CD4-positive, alpha-beta T cell treated with Interleukin-6 at 100 ng/mL for 8 hours (primary cell): ENCODE data around the gene BRI3BP.
"Not testable (repeated sequence)": the region's sequence is repeated elsewhere in the genome, so short reads cannot be mapped to it uniquely, and the experiment has no call there.

Experiments
- DNase-seq: peaks from one replicate; pipeline ENCODE4 v3.0.0-alpha.2; 2020; ENCODE audit warnings: mixed read lengths, low spot score

BRI3BP gene

GRCh38 chr12:125068391-125068790, 74.9 kb downstream of the BRI3BP start:
- no peak for DNase-seq

- DNase-seq = no peak
Observed at GRCh38 chr12:125069616-125070015, 76.2 kb downstream of the BRI3BP start.

GRCh38 chr12:125070112-125070511, 76.7 kb downstream of the BRI3BP start:
- DNase-seq = no peak

GRCh38 chr12:125070661-125071390, 77.4 kb downstream of the BRI3BP start:
- DNase-seq = no peak

- no peak for DNase-seq
Observed at GRCh38 chr12:125071456-125071855, 78.0 kb downstream of the BRI3BP start.

GRCh38 chr12:125072496-125072895, 79.1 kb downstream of the BRI3BP start:
- no peak for DNase-seq

GRCh38 chr12:125074294-125074693, 80.8 kb downstream of the BRI3BP start:
- DNase-seq = not testable (repeated sequence)

- no peak for DNase-seq
Observed at GRCh38 chr12:125076103-125076502, 82.7 kb downstream of the BRI3BP start.

- no peak for DNase-seq
Observed at GRCh38 chr12:125079084-125079483, 85.6 kb downstream of the BRI3BP start.

- no peak for DNase-seq
Observed at GRCh38 chr12:125079648-125080645, 86.5 kb downstream of the BRI3BP start.
